HCT116 (cell line): ENCODE measurements around the gene KLC4.
A peak's percentile ranks its signal among the peaks of the same experiment; 100 is the strongest.

Experiments used
- ELF1 ChIP-seq: IDR thresholded peaks from 2 replicates; pipeline ENCODE4 v1.6.1; 2012; ENCODE audit warnings: low read depth, borderline replicate concordance
- POLR2A ChIP-seq: IDR thresholded peaks from 2 replicates; pipeline ENCODE4 v1.7.0; 2011; ENCODE audit warnings: borderline replicate concordance; ENCODE audit not compliant: insufficient read depth, insufficient read length; ENCODE audit errors: extremely low read depth
- TF ChIP-seq, protein P1 (sequence below): IDR thresholded peaks from 2 replicates; pipeline ENCODE4 v1.6.1; 2012; ENCODE audit warnings: low read depth
- TF ChIP-seq, protein P2 (sequence below), 3 experiments: fragments of 200-600 bp in 1 of 3; sonication (generic) in 1 of 3; IDR thresholded peaks in 2 of 3; conservative IDR thresholded peaks in 1 of 3; 2 replicates each; pipeline ENCODE4 v1.5.1; 2012 to 2017; ENCODE audit warnings: low read depth in 2 of 3, low read length in 2 of 3, antibody characterized with exemption in 1 of 3, borderline replicate concordance in 1 of 3, control low read depth in 1 of 3, mild to moderate bottlenecking in 1 of 3, mixed read lengths in 1 of 3, mixed run types in 1 of 3, moderate library complexity in 1 of 3; ENCODE audit not compliant: insufficient read depth in 1 of 3

GRCh38 chr6:43013843-43014433 lies 45.5 kb upstream of the KLC4 start, which contains the start of the genes KLHDC3 and MEA1:
- peak; percentile 56 for TF ChIP-seq POLR2A
- TF ChIP-seq, protein P1, sequence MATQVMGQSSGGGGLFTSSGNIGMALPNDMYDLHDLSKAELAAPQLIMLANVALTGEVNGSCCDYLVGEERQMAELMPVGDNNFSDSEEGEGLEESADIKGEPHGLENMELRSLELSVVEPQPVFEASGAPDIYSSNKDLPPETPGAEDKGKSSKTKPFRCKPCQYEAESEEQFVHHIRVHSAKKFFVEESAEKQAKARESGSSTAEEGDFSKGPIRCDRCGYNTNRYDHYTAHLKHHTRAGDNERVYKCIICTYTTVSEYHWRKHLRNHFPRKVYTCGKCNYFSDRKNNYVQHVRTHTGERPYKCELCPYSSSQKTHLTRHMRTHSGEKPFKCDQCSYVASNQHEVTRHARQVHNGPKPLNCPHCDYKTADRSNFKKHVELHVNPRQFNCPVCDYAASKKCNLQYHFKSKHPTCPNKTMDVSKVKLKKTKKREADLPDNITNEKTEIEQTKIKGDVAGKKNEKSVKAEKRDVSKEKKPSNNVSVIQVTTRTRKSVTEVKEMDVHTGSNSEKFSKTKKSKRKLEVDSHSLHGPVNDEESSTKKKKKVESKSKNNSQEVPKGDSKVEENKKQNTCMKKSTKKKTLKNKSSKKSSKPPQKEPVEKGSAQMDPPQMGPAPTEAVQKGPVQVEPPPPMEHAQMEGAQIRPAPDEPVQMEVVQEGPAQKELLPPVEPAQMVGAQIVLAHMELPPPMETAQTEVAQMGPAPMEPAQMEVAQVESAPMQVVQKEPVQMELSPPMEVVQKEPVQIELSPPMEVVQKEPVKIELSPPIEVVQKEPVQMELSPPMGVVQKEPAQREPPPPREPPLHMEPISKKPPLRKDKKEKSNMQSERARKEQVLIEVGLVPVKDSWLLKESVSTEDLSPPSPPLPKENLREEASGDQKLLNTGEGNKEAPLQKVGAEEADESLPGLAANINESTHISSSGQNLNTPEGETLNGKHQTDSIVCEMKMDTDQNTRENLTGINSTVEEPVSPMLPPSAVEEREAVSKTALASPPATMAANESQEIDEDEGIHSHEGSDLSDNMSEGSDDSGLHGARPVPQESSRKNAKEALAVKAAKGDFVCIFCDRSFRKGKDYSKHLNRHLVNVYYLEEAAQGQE = no peak
- TF ChIP-seq, protein P2, sequence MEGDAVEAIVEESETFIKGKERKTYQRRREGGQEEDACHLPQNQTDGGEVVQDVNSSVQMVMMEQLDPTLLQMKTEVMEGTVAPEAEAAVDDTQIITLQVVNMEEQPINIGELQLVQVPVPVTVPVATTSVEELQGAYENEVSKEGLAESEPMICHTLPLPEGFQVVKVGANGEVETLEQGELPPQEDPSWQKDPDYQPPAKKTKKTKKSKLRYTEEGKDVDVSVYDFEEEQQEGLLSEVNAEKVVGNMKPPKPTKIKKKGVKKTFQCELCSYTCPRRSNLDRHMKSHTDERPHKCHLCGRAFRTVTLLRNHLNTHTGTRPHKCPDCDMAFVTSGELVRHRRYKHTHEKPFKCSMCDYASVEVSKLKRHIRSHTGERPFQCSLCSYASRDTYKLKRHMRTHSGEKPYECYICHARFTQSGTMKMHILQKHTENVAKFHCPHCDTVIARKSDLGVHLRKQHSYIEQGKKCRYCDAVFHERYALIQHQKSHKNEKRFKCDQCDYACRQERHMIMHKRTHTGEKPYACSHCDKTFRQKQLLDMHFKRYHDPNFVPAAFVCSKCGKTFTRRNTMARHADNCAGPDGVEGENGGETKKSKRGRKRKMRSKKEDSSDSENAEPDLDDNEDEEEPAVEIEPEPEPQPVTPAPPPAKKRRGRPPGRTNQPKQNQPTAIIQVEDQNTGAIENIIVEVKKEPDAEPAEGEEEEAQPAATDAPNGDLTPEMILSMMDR (IDR thresholded peaks at IDR 0.05 in 2 of 3, conservative IDR thresholded peaks at IDR 0.05 in 1 of 3; ENCODE audit: borderline replicate concordance in 1 of 3, insufficient read depth in 1 of 3, low read depth in 2 of 3, low read length in 2 of 3) = no peak
- no peak for TF ChIP-seq ELF1
